GM12891 (cell line): ENCODE measurements around the gene ADAP1.
A peak's percentile ranks its signal among the peaks of the same experiment; 100 is the strongest.

Experiments
- DNase-seq: peaks from one replicate; pipeline ENCODE4 v3.0.0; 2011; ENCODE audit warnings: low spot score; ENCODE audit not compliant: insufficient read length
- FAIRE-seq: peaks from 2 replicates; lab custom pipeline; 2011; peaks lifted over from hg19 to GRCh38; lab: Jason Lieb, UNC
- PAX5 ChIP-seq: IDR thresholded peaks from 2 replicates; pipeline ENCODE4 v1.6.1; 2011; ENCODE audit warnings: low read length, moderate library complexity, mild to moderate bottlenecking; ENCODE audit not compliant: insufficient read depth, severe bottlenecking
- POLR2A ChIP-seq: IDR thresholded peaks from 2 replicates; pipeline ENCODE4 v1.6.1; 2011; ENCODE audit warnings: low read depth, low read length, control low read depth
- POLR2AphosphoS5 ChIP-seq: IDR thresholded peaks from 2 replicates; pipeline ENCODE4 v1.6.1; 2011; ENCODE audit warnings: low read depth, low read length, control low read depth
- POU2F2 ChIP-seq: IDR thresholded peaks from 2 replicates; pipeline ENCODE4 v1.6.1; 2011; ENCODE audit warnings: low read depth, mild to moderate bottlenecking, control low read depth, low read length, moderate library complexity
- SPI1 ChIP-seq: IDR thresholded peaks from 2 replicates; pipeline ENCODE4 v1.6.1; 2011; ENCODE audit warnings: low read depth, low read length, control low read depth
- TAF1 ChIP-seq: IDR thresholded peaks from 2 replicates; pipeline ENCODE4 v1.6.1; 2011; ENCODE audit warnings: low read depth, low read length, control low read depth

ADAP1 gene

DNA sequence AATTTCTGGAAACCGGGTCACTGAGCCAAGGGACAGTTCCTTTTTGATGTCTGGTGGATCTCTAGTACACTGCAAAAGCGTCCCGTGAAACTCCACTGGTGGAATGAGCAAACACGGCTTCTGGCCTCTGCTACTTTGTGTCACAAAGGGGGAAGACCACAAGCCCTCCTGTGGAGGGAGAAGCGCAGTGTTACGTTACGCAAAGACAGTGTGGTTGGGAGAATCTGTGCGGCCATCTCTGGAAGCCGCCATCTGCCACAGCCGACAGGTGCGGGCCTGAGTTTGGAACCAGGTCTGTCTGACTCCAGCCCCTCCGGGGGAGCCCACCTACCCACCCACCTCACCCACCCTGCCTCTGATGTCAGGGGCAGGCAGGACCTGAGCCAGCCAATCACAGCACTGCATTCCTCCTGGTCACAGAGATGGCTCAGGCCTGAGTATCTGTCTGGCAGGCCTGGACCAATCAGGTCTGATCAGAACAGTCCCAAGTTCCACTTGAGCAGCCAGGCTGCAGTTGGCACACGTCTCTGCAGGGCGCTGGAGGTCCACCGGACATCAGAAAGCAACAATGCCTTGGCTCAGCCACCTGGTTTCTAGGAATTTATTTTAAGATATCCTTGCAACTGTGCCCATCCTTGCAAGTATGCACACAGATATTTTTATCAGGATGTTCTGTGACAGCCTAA lies 25.5 kb upstream of the ADAP1 start:
- FAIRE-seq (peak; percentile 40), DNase-seq (no peak)
- TF ChIP-seq POLR2AphosphoS5 (no peak), TAF1 (no peak), SPI1 (no peak), PAX5 (no peak), POU2F2 (no peak), POLR2A (no peak)

DNA sequence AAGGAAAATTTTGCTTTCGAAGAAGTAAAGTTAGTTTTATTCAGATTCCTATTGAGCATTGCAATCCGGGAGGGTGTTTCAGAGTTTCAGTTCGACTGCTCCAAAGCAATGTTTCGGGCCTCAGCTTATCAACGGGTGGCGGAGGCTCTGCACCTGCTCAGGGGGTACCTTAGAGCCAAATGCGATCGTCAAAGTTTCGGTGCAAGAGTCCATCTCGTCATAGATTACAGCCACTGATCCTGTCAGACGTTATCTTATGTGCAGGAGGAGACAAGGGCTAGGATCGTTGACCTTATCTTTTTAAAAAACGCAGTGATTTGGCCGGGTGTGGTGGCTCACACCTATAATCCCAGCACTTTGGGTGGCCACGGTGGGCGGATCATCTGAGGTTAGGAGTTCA lies 24.7 kb upstream of the ADAP1 start:
- DNase-seq (no peak), FAIRE-seq (no peak)
- TF ChIP-seq SPI1 (no peak), PAX5 (no peak), TAF1 (no peak), POLR2A (no peak)

- TF ChIP-seq POLR2A (no peak), TAF1 (no peak), SPI1 (no peak), PAX5 (no peak), POU2F2 (no peak), POLR2AphosphoS5 (no peak)
- FAIRE-seq (no peak), DNase-seq (no peak)
These were observed 24.1 kb upstream of the ADAP1 start for GRCh38 chr7:978416-979091.

- DNase-seq: no peak
- TF ChIP-seq SPI1 (no peak), POLR2A (no peak), POLR2AphosphoS5 (no peak), TAF1 (no peak), POU2F2 (no peak), PAX5 (no peak)
- no peak for FAIRE-seq
These were observed 23.5 kb upstream of the ADAP1 start for GRCh38 chr7:978049-978346.

DNA sequence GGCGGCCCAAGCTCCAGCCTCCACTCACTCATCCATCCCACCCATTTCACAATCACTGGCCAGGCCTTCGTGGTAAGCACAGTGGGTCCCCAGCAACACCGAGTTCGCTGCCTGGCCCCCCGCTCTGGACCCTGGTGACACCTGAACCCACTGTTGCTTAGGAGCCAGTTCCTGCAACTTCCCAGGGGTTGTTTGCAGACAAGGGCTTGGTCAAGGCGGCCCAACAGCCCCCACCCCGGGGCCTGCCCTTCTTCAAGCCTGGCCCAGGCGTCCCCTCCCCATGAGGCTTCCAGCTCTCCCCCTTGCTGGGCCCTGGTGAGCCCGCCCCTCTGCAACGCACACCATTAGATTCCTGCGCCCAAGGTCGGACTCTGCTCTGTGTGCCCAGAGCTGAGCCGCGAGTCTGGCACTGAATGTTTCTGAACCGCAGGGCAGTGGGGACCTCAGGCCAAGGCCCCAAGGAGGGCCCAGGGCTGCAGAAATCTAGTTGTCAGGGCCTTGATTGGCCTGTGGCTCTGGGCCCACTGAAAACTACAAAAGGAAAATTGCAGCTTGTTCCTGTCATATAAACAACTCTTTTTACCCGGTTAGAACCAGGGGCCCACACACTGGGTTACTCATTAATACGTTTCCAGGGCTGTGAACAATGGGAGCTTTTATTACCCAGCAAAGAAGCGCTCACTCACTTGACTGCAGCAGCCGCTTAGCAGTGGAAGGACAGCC lies 23.0 kb upstream of the ADAP1 start:
- TF ChIP-seq SPI1: no peak
- TF ChIP-seq POU2F2: no peak
- no peak for TF ChIP-seq PAX5
- TF ChIP-seq POLR2AphosphoS5: no peak
- no peak for TF ChIP-seq POLR2A
- TF ChIP-seq TAF1: no peak
- no peak for FAIRE-seq
- no peak for DNase-seq

DNA sequence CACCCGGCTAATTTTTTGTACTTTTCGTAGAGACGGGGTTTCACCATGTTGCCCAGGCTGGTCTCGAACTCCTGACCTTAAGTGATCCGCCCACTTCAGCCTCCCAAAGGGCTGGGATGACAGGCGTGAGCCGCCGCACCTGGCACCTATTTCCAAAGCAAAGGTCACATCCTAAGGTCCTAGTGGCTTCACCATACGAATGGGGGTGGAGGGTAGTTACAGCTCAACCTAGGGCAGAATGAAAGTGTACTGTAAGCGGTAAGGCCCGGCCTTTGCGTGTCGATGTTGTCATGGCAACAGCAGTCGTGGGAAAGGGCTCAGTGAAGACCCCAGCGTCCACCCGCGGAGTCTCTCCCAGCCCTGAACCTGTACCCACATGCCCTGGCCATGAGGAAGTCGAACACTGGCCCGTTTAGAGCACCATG lies 22.4 kb upstream of the ADAP1 start:
- no peak for TF ChIP-seq POLR2A
- no peak for TF ChIP-seq SPI1
- TF ChIP-seq POU2F2: no peak
- TF ChIP-seq PAX5: no peak
- TF ChIP-seq POLR2AphosphoS5: no peak
- no peak for TF ChIP-seq TAF1
- FAIRE-seq: no peak
- DNase-seq: no peak

DNA sequence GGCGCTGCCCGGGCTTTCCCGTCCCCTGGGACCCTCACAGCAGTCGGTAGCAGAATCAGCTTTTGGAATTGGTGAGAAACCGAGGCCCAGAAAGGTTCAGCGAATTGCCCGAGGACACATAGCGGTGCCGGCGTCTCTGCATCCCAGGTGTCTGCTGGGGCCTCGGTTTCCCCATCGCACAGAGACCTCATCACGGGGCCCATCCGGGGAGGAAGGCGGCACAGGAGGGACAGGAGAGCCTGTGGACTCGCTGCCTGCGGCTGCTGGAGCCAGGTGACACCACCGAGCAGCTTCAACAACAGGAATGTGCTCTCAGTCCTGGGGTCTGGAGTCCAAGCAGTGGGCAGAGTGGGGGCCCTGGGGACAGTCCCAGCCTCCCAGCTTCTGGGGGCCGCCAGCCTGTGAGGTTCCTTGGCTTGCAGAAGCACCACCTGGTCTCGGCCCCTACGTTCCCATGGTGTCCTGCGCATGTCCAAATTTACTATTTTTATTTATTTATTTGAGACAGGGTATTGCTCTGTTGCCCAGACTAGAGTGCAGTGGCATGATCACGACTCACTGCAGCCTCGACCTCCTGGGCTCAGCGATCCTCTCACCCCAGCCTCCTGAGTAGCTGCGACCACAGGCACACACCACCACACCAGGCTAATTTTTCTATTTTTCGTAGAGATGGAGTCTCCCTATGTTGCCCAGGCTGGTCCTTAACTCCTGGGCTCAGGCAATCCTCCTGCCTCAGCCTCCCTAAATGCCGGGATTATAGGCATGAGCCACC lies 21.4 kb upstream of the ADAP1 start:
- TF ChIP-seq POLR2A: no peak
- TF ChIP-seq PAX5: no peak
- TF ChIP-seq SPI1: no peak
- no peak for TF ChIP-seq TAF1
- TF ChIP-seq POU2F2: no peak
- no peak for TF ChIP-seq POLR2AphosphoS5
- no peak for FAIRE-seq

GRCh38 chr7:974820-975681 lies 20.6 kb upstream of the ADAP1 start, which contains the start of gene COX19:
Gene COX19 (minus strand): TSS chr7:975549. CDS start chr7:975509, 40 bp downstream.
- TF ChIP-seq SPI1: no peak
- peak; percentile 49 for TF ChIP-seq PAX5
- peak; percentile 65 for TF ChIP-seq POLR2A
- peak; percentile 89 for TF ChIP-seq POLR2AphosphoS5
- TF ChIP-seq TAF1: peak; percentile 59; the same call in 1 of the 2 replicates
- TF ChIP-seq POU2F2: no peak
- DNase-seq (peak; percentile 93), FAIRE-seq (peak; percentile 81)

More for the DNA sequence above, 21.4 kb upstream of the ADAP1 start:
- no peak for DNase-seq

- no peak for DNase-seq
- FAIRE-seq: no peak
- TF ChIP-seq TAF1 (no peak), POLR2AphosphoS5 (no peak), POU2F2 (no peak), PAX5 (no peak), SPI1 (no peak), POLR2A (no peak)
These were observed 19.7 kb upstream of the ADAP1 start for GRCh38 chr7:974172-974571.
